ENCODE results near the gene KCNIP1.

Gene KCNIP1

DNA sequence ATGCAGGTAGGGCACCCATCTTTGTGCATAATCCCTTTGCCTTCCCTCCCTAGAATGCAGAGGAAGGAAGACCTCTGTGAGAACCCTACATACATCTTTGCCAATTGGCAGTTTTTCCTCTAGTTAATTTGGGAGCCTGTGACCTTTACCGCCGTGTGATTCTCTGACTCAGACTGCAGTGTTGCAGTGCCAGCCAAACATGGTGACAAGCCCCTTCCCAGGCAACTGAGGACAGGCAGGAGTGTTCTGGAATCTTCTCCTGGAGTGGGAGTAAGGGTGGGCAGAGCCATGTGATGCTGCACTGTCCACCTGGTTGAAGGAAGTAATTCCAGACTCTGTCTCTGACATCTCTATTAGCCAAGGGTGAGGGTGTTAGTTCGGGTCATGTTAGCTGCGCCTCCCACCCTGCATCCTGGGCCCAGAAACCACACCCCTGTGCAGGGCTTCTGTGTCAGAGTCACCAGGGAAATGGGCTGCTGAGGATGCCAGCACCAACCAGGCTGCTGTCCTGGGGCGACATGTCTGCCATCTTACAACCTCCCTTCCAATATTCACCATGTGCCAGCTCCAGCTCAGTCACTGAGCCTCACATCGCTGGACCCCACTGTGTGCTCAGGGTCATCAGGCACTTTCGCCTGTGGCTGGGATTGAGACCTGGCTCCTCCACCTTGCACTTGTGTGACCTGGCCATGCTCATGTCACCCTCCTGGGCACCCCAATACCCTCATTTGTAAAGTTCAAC lies 21.8 kb downstream of the KCNIP1 start:
- H3K9me3 ChIP-seq (ENCODE audit: insufficient read depth, low read depth, low read length) = no peaks in the 10 kb centered on the region

DNA sequence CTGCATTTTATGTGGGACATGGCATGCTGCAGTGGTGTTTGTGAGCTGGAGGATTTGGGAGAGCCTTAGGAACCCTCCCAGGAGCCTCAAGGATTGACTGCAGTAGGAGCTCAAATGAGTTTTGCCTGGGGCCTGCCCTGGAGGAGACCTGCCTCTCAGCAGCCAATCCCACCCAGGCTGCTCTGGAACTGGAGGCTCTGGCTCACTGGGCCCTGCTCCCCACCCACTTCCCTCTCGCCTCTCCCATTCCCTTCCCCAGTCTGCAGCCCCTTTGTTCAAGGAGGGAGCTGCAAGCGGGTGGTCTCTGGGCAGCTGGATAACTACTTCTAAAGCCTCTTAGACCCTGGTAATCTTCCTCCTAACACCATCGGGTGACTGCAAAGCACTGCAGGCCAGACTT lies 24.2 kb downstream of the KCNIP1 start:
- Histone ChIP-seq H3K27me3 (ENCODE audit: insufficient read depth, low read length) (no peaks in the 10 kb centered on the region), H3K27ac (ENCODE audit: low read length) (no peak overlapping the region), H3K9ac (ENCODE audit: low read depth, low read length) (no peak overlapping the region), H3K36me3 (ENCODE audit: insufficient read depth, low read depth, low read length) (no peaks in the 10 kb centered on the region), H3K4me1 (ENCODE audit: insufficient read depth, low read length) (no peaks in the 10 kb centered on the region), H3K4me3 (ENCODE audit: low read length) (no peak overlapping the region), H3K9me3 (ENCODE audit: insufficient read depth, low read depth, low read length) (no peaks in the 10 kb centered on the region)

More for the DNA sequence above, 21.8 kb downstream of the KCNIP1 start:
- no peaks in the 10 kb centered on the region for H3K36me3 ChIP-seq (ENCODE audit: insufficient read depth, low read depth, low read length)
- H3K27me3 ChIP-seq (ENCODE audit: insufficient read depth, low read length) = no peaks in the 10 kb centered on the region
- no peak overlapping the region for H3K9ac ChIP-seq (ENCODE audit: low read depth, low read length)
- no peaks in the 10 kb centered on the region for H3K4me1 ChIP-seq (ENCODE audit: insufficient read depth, low read length)
- no peak overlapping the region for H3K27ac ChIP-seq (ENCODE audit: low read length)
- no peak overlapping the region for H3K4me3 ChIP-seq (ENCODE audit: low read length)

DNA sequence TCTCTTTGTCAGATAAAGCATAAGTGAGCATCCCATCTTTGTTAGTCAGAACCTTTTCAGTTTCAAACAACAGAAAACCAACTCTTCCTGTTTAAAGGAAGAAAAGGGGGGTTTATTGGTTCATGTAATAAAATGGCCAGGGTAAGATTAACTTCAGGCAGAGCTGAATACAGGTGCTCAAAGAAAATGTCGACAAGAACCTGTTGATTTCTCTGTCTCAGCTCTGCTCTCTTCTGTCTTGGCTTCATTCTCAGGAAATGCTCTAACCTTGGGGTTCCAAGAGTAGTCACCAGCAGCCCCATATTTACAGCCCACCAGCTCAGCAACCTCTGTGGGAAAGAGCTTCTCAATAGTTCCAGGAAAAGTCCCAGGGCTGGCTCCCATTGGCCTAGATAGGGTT lies 25.2 kb downstream of the KCNIP1 start:
- no peaks in the 10 kb centered on the region for H3K4me1 ChIP-seq (ENCODE audit: insufficient read depth, low read length)
- no peaks in the 10 kb centered on the region for H3K9me3 ChIP-seq (ENCODE audit: insufficient read depth, low read depth, low read length)
- H3K36me3 ChIP-seq (ENCODE audit: insufficient read depth, low read depth, low read length) = no peaks in the 10 kb centered on the region
- H3K9ac ChIP-seq (ENCODE audit: low read depth, low read length) = no peak overlapping the region
- no peak overlapping the region for H3K4me3 ChIP-seq (ENCODE audit: low read length)
- H3K27me3 ChIP-seq (ENCODE audit: insufficient read depth, low read length) = no peaks in the 10 kb centered on the region
- no peak overlapping the region for H3K27ac ChIP-seq (ENCODE audit: low read length)

DNA sequence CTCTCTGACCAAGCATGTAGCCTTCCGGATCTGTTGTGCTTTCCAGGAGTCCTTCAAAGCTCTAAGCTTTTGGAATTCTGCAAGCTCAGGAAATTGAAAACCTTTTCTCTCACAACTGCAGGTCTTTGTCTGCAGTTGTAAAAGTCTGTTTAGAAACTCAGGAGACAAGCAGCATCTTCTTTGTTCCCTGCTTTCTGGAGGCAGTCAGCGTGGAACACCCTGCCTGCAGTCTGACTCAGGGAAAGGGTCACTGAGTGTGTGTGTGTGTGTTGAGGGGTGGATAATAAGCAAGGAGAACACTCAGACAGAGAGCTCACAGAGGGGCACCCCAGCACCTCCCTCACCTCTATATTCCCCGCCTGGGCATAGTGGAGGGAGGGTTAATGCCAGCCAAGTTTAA lies 29.1 kb downstream of the KCNIP1 start:
- H3K4me3 ChIP-seq (ENCODE audit: low read length) = no peak overlapping the region
- H3K4me1 ChIP-seq (ENCODE audit: insufficient read depth, low read length) = no peaks in the 10 kb centered on the region; the same call in 1 of the 2 replicates
- no peak overlapping the region for H3K9ac ChIP-seq (ENCODE audit: low read depth, low read length)
- H3K36me3 ChIP-seq (ENCODE audit: insufficient read depth, low read depth, low read length) = no peaks in the 10 kb centered on the region
- no peak overlapping the region for H3K27ac ChIP-seq (ENCODE audit: low read length)
- no peaks in the 10 kb centered on the region for H3K9me3 ChIP-seq (ENCODE audit: insufficient read depth, low read depth, low read length)
- no peaks in the 10 kb centered on the region for H3K27me3 ChIP-seq (ENCODE audit: insufficient read depth, low read length)

DNA sequence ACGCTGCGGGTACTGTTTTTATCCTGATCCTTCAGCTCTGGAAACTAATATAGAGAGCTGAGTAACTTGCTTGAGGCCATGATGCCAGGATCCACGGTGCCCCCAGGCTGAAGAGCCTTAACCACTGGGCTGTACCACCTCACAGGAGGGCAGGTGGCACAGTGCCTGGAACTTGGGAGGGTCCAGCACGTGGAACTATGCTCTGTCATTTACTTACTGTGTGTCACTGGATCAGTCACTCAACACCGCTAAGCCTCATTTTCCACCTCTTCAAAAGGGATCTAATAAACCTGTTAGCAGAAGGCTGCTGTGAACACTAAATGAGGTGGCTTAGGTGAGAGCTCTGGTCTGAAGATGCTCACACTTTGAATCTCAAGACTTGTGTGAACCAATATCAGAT lies 29.6 kb downstream of the KCNIP1 start:
- Histone ChIP-seq H3K27ac (ENCODE audit: low read length) (no peak overlapping the region), H3K9me3 (ENCODE audit: insufficient read depth, low read depth, low read length) (no peaks in the 10 kb centered on the region), H3K4me3 (ENCODE audit: low read length) (no peak overlapping the region), H3K36me3 (ENCODE audit: insufficient read depth, low read depth, low read length) (no peaks in the 10 kb centered on the region), H3K4me1 (ENCODE audit: insufficient read depth, low read length) (no peaks in the 10 kb centered on the region; the same call in 1 of the 2 replicates), H3K27me3 (ENCODE audit: insufficient read depth, low read length) (no peaks in the 10 kb centered on the region), H3K9ac (ENCODE audit: low read depth, low read length) (no peak overlapping the region)

DNA sequence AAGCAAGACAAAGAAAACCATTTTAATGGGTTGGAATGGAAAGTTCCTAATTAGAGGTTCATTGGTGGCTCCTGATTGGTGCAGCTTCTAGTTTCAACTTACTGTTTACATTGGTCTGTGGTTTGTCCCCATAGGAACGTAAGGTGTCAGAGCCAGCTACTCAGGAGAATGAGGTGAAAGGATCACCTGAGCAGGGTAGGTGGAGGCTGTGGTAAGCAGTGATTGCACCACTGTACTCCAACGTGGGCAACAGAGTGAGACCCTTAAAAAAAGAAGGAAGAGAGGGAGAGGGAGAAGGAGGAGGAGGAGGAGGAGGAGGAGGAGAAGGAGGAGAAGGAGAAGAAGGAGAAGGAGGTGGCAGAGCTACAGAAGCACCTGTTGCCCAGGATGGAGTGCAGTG lies 30.4 kb downstream of the KCNIP1 start:
- H3K4me3 ChIP-seq (ENCODE audit: low read length) = no peak overlapping the region
- no peaks in the 10 kb centered on the region for H3K9me3 ChIP-seq (ENCODE audit: insufficient read depth, low read depth, low read length)
- no peak overlapping the region for H3K27ac ChIP-seq (ENCODE audit: low read length)
- no peak overlapping the region for H3K9ac ChIP-seq (ENCODE audit: low read depth, low read length)
- no peaks in the 10 kb centered on the region; the same call in 1 of the 2 replicates for H3K4me1 ChIP-seq (ENCODE audit: insufficient read depth, low read length)
- no peaks in the 10 kb centered on the region for H3K27me3 ChIP-seq (ENCODE audit: insufficient read depth, low read length)
- H3K36me3 ChIP-seq (ENCODE audit: insufficient read depth, low read depth, low read length) = no peaks in the 10 kb centered on the region

DNA sequence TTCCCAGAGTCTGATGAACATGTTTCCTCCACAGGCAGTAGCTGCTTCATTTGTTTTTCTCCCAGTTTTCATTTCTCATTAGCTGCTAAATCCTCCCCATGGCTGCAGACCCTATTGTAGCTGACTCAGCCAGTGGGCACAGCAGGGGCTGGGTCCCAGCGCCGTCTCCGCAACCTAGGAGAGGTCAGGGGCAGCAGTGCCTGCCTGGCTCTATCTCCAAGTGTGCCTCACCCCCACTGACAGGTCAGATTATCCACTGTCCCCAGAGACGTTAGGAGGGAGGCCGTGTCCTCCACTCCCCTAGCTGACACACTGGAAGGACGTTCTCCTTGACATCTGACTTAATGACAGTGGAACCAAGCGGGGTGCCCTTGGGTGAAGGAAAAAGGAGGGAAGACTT lies 31.1 kb downstream of the KCNIP1 start:
- no peak overlapping the region for H3K9ac ChIP-seq (ENCODE audit: low read depth, low read length)
- H3K27ac ChIP-seq (ENCODE audit: low read length) = no peak overlapping the region
- no peak overlapping the region for H3K4me3 ChIP-seq (ENCODE audit: low read length)
- no peaks in the 10 kb centered on the region; the same call in 1 of the 2 replicates for H3K4me1 ChIP-seq (ENCODE audit: insufficient read depth, low read length)
- H3K9me3 ChIP-seq (ENCODE audit: insufficient read depth, low read depth, low read length) = no peaks in the 10 kb centered on the region
- no peaks in the 10 kb centered on the region for H3K36me3 ChIP-seq (ENCODE audit: insufficient read depth, low read depth, low read length)
- H3K27me3 ChIP-seq (ENCODE audit: insufficient read depth, low read length) = no peaks in the 10 kb centered on the region

DNA sequence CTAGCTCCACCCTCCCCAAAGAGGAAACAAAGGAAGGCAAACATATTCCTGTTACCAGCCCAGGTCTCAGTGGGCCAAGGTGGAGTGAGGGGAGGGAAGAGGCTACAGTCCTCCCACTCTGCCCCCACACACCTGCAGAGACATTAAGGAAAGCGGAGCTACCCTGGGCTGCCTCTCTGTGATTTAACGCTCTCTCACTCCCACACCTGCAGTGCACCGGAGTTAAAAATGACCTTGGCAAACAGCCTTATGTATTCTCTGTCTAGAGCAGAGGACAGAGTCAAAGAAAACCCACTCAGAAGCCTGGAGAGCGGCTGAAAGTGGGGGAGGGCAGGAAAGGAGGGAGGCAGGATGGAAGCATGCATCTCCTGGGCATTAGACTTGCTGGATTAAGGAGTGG lies 32.7 kb downstream of the KCNIP1 start:
- H3K9me3 ChIP-seq (ENCODE audit: insufficient read depth, low read depth, low read length) = no peaks in the 10 kb centered on the region
- no peaks in the 10 kb centered on the region for H3K27me3 ChIP-seq (ENCODE audit: insufficient read depth, low read length)
- no peak overlapping the region for H3K27ac ChIP-seq (ENCODE audit: low read length)
- no peak overlapping the region for H3K4me3 ChIP-seq (ENCODE audit: low read length)
- H3K9ac ChIP-seq (ENCODE audit: low read depth, low read length) = no peak overlapping the region
- H3K4me1 ChIP-seq (ENCODE audit: insufficient read depth, low read length) = no peaks in the 10 kb centered on the region; the same call in 1 of the 2 replicates
- no peaks in the 10 kb centered on the region for H3K36me3 ChIP-seq (ENCODE audit: insufficient read depth, low read depth, low read length)

DNA sequence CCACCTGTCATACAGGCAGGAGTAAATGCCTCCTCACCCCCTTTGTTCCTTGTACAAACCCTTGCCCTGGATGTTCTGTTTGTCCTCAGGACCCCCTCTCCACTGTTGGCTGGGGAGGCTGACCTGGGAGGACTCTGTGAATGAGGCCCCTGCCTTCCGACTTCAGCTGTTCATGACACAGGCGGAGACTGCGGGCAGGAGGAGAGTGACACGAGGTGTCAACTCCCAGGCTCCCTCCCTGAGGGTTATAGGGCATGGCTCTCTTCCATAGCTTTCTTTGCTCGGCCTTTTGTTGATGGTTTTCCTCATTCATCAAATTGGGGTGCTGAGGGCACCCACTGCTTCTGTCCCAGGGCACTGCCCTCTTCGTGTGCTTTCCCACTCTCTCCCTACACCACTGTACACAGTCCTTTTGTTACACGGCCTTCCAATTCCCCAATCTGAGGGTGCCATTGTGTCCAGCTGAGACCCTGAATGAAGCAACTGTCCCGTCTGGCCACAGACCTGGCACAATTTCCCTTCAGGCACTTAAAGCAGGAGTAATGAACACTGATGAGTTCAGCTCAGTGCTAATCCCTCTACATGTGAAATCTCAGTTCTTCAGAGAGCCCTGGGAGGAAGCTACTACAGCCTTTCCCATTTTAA lies 33.8 kb downstream of the KCNIP1 start:
- H3K4me1 ChIP-seq (ENCODE audit: insufficient read depth, low read length) = no peaks in the 10 kb centered on the region; the same call in 1 of the 2 replicates
- H3K9me3 ChIP-seq (ENCODE audit: insufficient read depth, low read depth, low read length) = no peaks in the 10 kb centered on the region
- no peaks in the 10 kb centered on the region for H3K36me3 ChIP-seq (ENCODE audit: insufficient read depth, low read depth, low read length)
- no peaks in the 10 kb centered on the region for H3K27me3 ChIP-seq (ENCODE audit: insufficient read depth, low read length)
- no peak overlapping the region for H3K4me3 ChIP-seq (ENCODE audit: low read length)
- no peak overlapping the region for H3K9ac ChIP-seq (ENCODE audit: low read depth, low read length)
- H3K27ac ChIP-seq (ENCODE audit: low read length) = no peak overlapping the region

DNA sequence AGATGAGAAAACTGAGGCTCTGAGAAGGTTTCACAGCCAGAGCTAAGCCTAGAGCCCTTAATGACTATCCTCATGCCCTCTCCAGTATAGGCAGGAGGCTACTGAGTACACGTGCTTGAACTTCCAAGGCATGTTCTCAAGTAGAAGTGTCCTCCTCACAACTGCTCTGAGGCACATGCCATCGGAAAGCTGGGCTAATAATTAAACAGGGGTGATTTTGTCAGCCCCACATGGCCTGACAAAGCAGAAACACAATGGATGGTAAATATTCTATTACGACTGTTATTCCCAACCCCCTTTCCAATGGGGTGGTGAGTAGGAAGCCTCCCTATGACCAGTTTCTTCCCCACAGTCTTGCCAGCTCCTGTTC lies 34.3 kb downstream of the KCNIP1 start:
- Histone ChIP-seq H3K4me3 (ENCODE audit: low read length) (no peak overlapping the region), H3K36me3 (ENCODE audit: insufficient read depth, low read depth, low read length) (no peaks in the 10 kb centered on the region), H3K9me3 (ENCODE audit: insufficient read depth, low read depth, low read length) (no peaks in the 10 kb centered on the region), H3K9ac (ENCODE audit: low read depth, low read length) (no peak overlapping the region), H3K27me3 (ENCODE audit: insufficient read depth, low read length) (no peaks in the 10 kb centered on the region), H3K4me1 (ENCODE audit: insufficient read depth, low read length) (no peaks in the 10 kb centered on the region; the same call in 1 of the 2 replicates), H3K27ac (ENCODE audit: low read length) (no peak overlapping the region)

DNA sequence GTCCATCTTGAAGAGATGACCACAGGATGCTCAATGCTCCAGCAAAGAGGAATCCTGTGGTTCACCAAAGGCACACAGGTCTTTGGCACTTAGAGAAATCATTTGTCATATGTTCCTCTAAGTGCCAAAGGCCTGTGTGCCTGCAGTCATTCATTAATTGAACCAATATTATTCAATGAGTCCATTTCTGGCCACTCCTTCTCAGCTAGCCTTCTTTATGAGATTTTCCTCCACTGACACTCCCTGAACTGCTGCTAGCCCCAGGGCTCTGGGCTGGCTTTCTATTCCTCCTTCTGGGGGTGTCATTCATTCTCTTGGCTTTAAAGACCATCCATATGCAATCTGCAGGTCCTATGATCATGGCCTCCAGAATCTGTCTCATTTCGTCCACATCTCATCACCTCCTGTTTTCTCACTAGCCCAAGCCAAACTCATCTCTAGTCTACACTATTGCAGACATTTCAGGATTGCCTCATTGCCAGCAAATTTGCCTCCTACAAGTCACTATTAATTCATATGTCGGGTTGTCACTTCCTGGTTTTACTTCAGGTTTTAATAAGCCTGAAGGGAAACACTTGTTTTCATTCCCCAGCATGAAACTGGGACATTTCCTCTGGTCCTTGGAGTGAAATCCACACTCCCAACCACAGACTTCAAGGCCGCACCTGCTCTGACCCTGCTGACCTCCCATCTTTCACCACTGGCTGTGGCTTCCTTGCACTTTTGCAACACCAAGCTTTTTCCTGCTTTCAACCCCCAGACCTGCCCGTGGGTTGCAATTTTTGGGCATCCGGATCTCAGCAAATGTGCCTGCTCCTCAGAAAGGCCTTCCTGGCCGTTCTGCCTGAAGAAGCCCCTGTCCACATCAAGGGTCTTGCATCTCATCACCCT lies 35.1 kb downstream of the KCNIP1 start:
- Histone ChIP-seq H3K4me1 (ENCODE audit: insufficient read depth, low read length) (no peaks in the 10 kb centered on the region; the same call in 1 of the 2 replicates), H3K27ac (ENCODE audit: low read length) (no peak overlapping the region), H3K27me3 (ENCODE audit: insufficient read depth, low read length) (no peaks in the 10 kb centered on the region), H3K4me3 (ENCODE audit: low read length) (no peak overlapping the region), H3K36me3 (ENCODE audit: insufficient read depth, low read depth, low read length) (no peaks in the 10 kb centered on the region), H3K9ac (ENCODE audit: low read depth, low read length) (no peak overlapping the region), H3K9me3 (ENCODE audit: insufficient read depth, low read depth, low read length) (no peaks in the 10 kb centered on the region)
